K562 (cell line): ENCODE measurements around the gene TAS1R3. TPM values are rescaled to one million over a fixed set of nuclear protein-coding genes. Genes with fewer than 3 reads are reported as not detected.

Experiments used
- ATAC-seq: fragments of 200-7000 bp; cut with Tn5 transposase; 3 replicates; pipeline ENCODE4 v1.9.1; 2020; ENCODE audit warnings: moderate library complexity
- BruUV-seq: library from RNA; stranded (reverse); fragments of 400-500 nt; replicated peaks from 2 replicates; lab custom pipeline; 2021; lab: Mats Ljungman, UMichigan
- CTCF ChIA-PET: fragments of 300-600 bp; formaldehyde crosslinking; extraction: SDS; loops from one replicate; lab custom pipeline; 2021; ENCODE audit warnings: low intra/inter-chr PET ratio; lab: Yijun Ruan, JAX
- POLR2A ChIA-PET: fragments of 300-600, 350-650 bp; sonication (Branson Sonifier 250); formaldehyde crosslinking; extraction: SDS; loops from one replicate; lab custom pipeline; 2021; ENCODE audit warnings: antibody characterized with exemption, inconsistent platforms; lab: Yijun Ruan, JAX
- DNase-seq, 4 experiments: peaks; one replicate each; pipeline versions ENCODE4 v3.0.0 to v3.0.0-alpha.2; 2011 to 2018; ENCODE audit warnings: low spot score in 3 of 4, mixed read lengths in 3 of 4; ENCODE audit errors: extremely low read depth in 1 of 4
- FAIRE-seq: peaks from 2 replicates; lab custom pipeline; 2011; peaks lifted over from hg19 to GRCh38; lab: Jason Lieb, UNC
- H2AFZ ChIP-seq: 2 replicates; pipeline ENCODE4 v1.6.0; 2011; ENCODE audit warnings: low read depth, low read length, control low read depth, inconsistent platforms
- H3K27ac ChIP-seq: fragments of 200-600 bp; 3 replicates; pipeline ENCODE4 v1.8.0; 2011; ENCODE audit warnings: low read depth, mild to moderate bottlenecking, control low read depth, inconsistent platforms, low read length, moderate library complexity, mixed read lengths; ENCODE audit errors: extremely low read depth
- H3K27me3 ChIP-seq, 2 experiments: fragments of 300-600 bp in 1 of 2; 2 replicates in 1 of 2; 3 replicates in 1 of 2; pipeline versions ENCODE4 v1.6.0 to v1.8.0; 2011; ENCODE audit warnings: inconsistent platforms in 2 of 2, low read length in 2 of 2, mild to moderate bottlenecking in 1 of 2, mixed read lengths in 1 of 2, moderate library complexity in 1 of 2; ENCODE audit not compliant: control insufficient read depth in 2 of 2, insufficient read depth in 2 of 2
- H3K36me3 ChIP-seq: fragments of 300-600 bp; 3 replicates; pipeline ENCODE4 v1.8.0; 2011; ENCODE audit warnings: mild to moderate bottlenecking, low read length, inconsistent platforms; ENCODE audit not compliant: control insufficient read depth, insufficient read depth
- H3K4me1 ChIP-seq, 2 experiments: fragments of 200-600 bp in 1 of 2; replicated peaks in 1 of 2; 2 replicates in 1 of 2; 3 replicates in 1 of 2; pipeline versions ENCODE4 v1.5.1 to v1.8.0; 2011; ENCODE audit warnings: inconsistent platforms in 2 of 2, low read length in 2 of 2, mild to moderate bottlenecking in 1 of 2, mixed read lengths in 1 of 2, moderate library complexity in 1 of 2; ENCODE audit not compliant: control insufficient read depth in 2 of 2, insufficient read depth in 2 of 2
- H3K4me2 ChIP-seq: 2 replicates; pipeline ENCODE4 v1.6.1; 2011; ENCODE audit warnings: low read length, control low read depth, inconsistent platforms, mixed read lengths; ENCODE audit not compliant: insufficient read depth
- H3K4me3 ChIP-seq: fragments of 200-600 bp; sonication (generic), shearing (Covaris generic); 2 replicates; pipeline ENCODE4 v1.5.1; 2016; ENCODE audit warnings: control low read depth, inconsistent platforms
- H3K79me2 ChIP-seq: fragments of 200-600 bp; 3 replicates; pipeline ENCODE4 v1.8.0; 2011; ENCODE audit warnings: low read length, inconsistent platforms; ENCODE audit not compliant: control insufficient read depth, insufficient read depth
- H3K9ac ChIP-seq, 2 experiments: 2 replicates each; pipeline versions ENCODE4 v1.6.0 to v1.6.1; 2011; ENCODE audit warnings: low read depth in 2 of 2, low read length in 2 of 2, control low read depth in 1 of 2, inconsistent platforms in 1 of 2, mild to moderate bottlenecking in 1 of 2, mixed read lengths in 1 of 2; ENCODE audit not compliant: insufficient read depth in 1 of 2
- H3K9me1 ChIP-seq: one replicate; pipeline ENCODE4 v1.6.0; 2011; ENCODE audit warnings: inconsistent platforms, mild to moderate bottlenecking, low read length, moderate library complexity; ENCODE audit not compliant: control insufficient read depth, insufficient read depth
- H3K9me3 ChIP-seq: replicated peaks from 2 replicates; pipeline ENCODE4 v1.5.1; 2011; ENCODE audit warnings: low read depth, low read length, inconsistent platforms; ENCODE audit not compliant: control insufficient read depth, insufficient read depth
- H4K20me1 ChIP-seq: replicated peaks from 2 replicates; pipeline ENCODE4 v1.6.1; 2011; ENCODE audit warnings: low read length, inconsistent platforms, mixed read lengths; ENCODE audit not compliant: control insufficient read depth, insufficient read depth
- CREM ChIP-seq: IDR thresholded peaks from 2 replicates; pipeline ENCODE4 v1.6.1; 2014; ENCODE audit warnings: antibody characterized with exemption, low read depth
- ETV5 ChIP-seq: sonication (generic); formaldehyde crosslinking; IDR thresholded peaks from 2 replicates; pipeline ENCODE4 v1.4.0; 2020; ENCODE audit warnings: low read depth, mild to moderate bottlenecking, missing genetic modification reagents
- FOXP1 ChIP-seq: sonication (generic); formaldehyde crosslinking; IDR thresholded peaks from 2 replicates; pipeline ENCODE4 v1.8.0; 2022; ENCODE audit warnings: mild to moderate bottlenecking, missing genetic modification reagents
- GTF2F1 ChIP-seq: IDR thresholded peaks from 2 replicates; pipeline ENCODE4 v1.6.1; 2011; ENCODE audit warnings: low read depth, low read length, improper control_type of control experiment
- KLF13 ChIP-seq: fragments of 450-650 bp; IDR thresholded peaks from 2 replicates; pipeline ENCODE4 v1.6.1; 2016; ENCODE audit warnings: missing genetic modification characterization, low read depth, mild to moderate bottlenecking, missing compliant biosample characterization, moderate library complexity, borderline replicate concordance
- MAZ ChIP-seq, 2 experiments: fragments of 450-650 bp in 1 of 2; sonication (generic) in 1 of 2; formaldehyde crosslinking; IDR thresholded peaks in 1 of 2; conservative IDR thresholded peaks in 1 of 2; 2 replicates each; pipeline versions ENCODE4 v1.4.0 to v1.5.0; 2020; ENCODE audit warnings: mild to moderate bottlenecking in 1 of 2, missing genetic modification reagents in 1 of 2
- PHF8 ChIP-seq: fragments of 200-600 bp; sonication (generic); IDR thresholded peaks from 2 replicates; pipeline ENCODE4 v1.6.1; 2012; ENCODE audit warnings: mixed run types, mild to moderate bottlenecking, inconsistent platforms, low read length, moderate library complexity, borderline replicate concordance
- SIN3A ChIP-seq, 2 experiments: fragments of 150-350 bp in 1 of 2; IDR thresholded peaks; 2 replicates each; pipeline ENCODE4 v1.6.1; 2011 to 2016; ENCODE audit warnings: borderline replicate concordance in 2 of 2, low read depth in 2 of 2, low read length in 2 of 2, mild to moderate bottlenecking in 2 of 2, moderate library complexity in 2 of 2; ENCODE audit not compliant: control insufficient read depth in 1 of 2
- WGBS: fragments of 100-300 bp; shearing (Covaris generic); methylation state at CpG from one replicate; pipeline ENCODE4 v1.1.6; 2016; ENCODE audit warnings: low coverage, mixed read lengths; ENCODE audit not compliant: insufficient coverage; ENCODE audit errors: missing lambda C conversion rate; 5-methylcytosine and 5-hydroxymethylcytosine counted together
- in situ Hi-C: fragments of 300-500 bp; cut with MboI; formaldehyde crosslinking; loops from 4 replicates; pipeline ENCODE4 v1.15.0; 2018; ENCODE audit warnings: inconsistent platforms, mixed read lengths
- intact Hi-C: fragments of 100-400 bp; cut with micrococcal nuclease; formaldehyde crosslinking; loops from 2 replicates; pipeline ENCODE4 v1.14.2; 2022
- polyA plus RNA-seq, 8 experiments: library from polyadenylated mRNA; depleted of rRNA in 4 of 8; stranded (reverse) in 5 of 8; unstranded in 3 of 8; fragments of >200 nt; fragmentation: Nextera tagmentation in 2 of 8; fragmentation: Illumina TruSeq in 1 of 8; extraction: Ambion mirVana in 2 of 8; extraction: Trizol in 1 of 8; gene quantifications; 2 replicates each; pipeline versions ENCODE4 v1.2.1 to v1.2.3, GENCODE V29; 2011 to 2014; ENCODE audit warnings: inconsistent platforms in 1 of 8, missing spikeins in 1 of 8
- total RNA-seq, 7 experiments: library from RNA; depleted of rRNA in 6 of 7; stranded (reverse); fragments of >200 nt in 6 of 7; fragmentation: Illumina TruSeq in 2 of 7; extraction: Trizol in 2 of 7; gene quantifications; 2 replicates each; pipeline versions ENCODE4 v1.2.1 to v1.2.3, GENCODE V29; 2011 to 2021; ENCODE audit warnings: low replicate concordance in 1 of 7
- TF ChIP-seq, protein P1 (sequence below): fragments of 250-450 bp; sonication (Bioruptor Pico); IDR thresholded peaks from 2 replicates; pipeline ENCODE4 v1.4.0; 2020; ENCODE audit warnings: borderline replicate concordance
- TF ChIP-seq, protein P2 (sequence below): IDR thresholded peaks from 3 replicates; pipeline ENCODE4 v1.6.1; 2011; ENCODE audit warnings: borderline replicate concordance, mild to moderate bottlenecking, moderate library complexity; ENCODE audit not compliant: insufficient read length; ENCODE audit errors: extremely low read depth
- TF ChIP-seq, protein P3 (sequence below): fragments of 450-650 bp; IDR thresholded peaks from one replicate; pipeline ENCODE4 v1.6.1; 2018; ENCODE audit warnings: mild to moderate bottlenecking, moderate library complexity; ENCODE audit not compliant: partially characterized antibody

Gene TAS1R3
- total and polyA plus RNA-seq, 9 of the 15 experiments (the other 6 are each of a cell fraction or from before 2014, with no cell fraction given), result 0.07 to 0.13 TPM; not detected in 7

GRCh38 chr1:1293263-1294249 lies 37.5 kb upstream of the TAS1R3 start:
- FAIRE-seq, result peak; percentile 35
- peak overlapping the region in 1 of 2 experiments; percentile 84; a peak in 3 of 4 replicates for H3K9ac ChIP-seq
- ChIA-PET POLR2A (interaction anchor here (0.6 to 1.2 kb wide), 2 partner anchors 11 to 25 kb away, joined by 3 read pairs; no protein-coding TSS in a partner anchor), CTCF (no interaction called here)
- peak; percentile 92 for ATAC-seq
- peak overlapping the region; percentile 54; the same call in 2 of the 3 replicates for H3K27ac ChIP-seq
- peak overlapping the region; percentile 81 for H3K4me2 ChIP-seq
- in situ Hi-C loops, result no loop called here
- H3K4me1 ChIP-seq, result peaks cover 5 to 71% of the 10 kb centered on the region in 2 experiments; a peak in 3 of 5 replicates
- H3K9me1 ChIP-seq, result peaks cover 8% of the 10 kb centered on the region
- peak overlapping the region; percentile 51 for H3K4me3 ChIP-seq
- H3K36me3 ChIP-seq, result peaks cover 17% of the 10 kb centered on the region; the same call in 1 of the 3 replicates
- 22% methylated on average over 64 of the region's 94 CpGs for WGBS
- peaks cover 16% of the 10 kb centered on the region; the same call in 1 of the 2 replicates for H4K20me1 ChIP-seq
- H3K27me3 ChIP-seq, result peaks cover 0 to 3% of the 10 kb centered on the region in 2 experiments; a peak in 1 of 5 replicates
- no peaks in the 10 kb centered on the region for H3K79me2 ChIP-seq
- H3K9me3 ChIP-seq, result no peaks in the 10 kb centered on the region
- BruUV-seq, result no TSS peak
- intact Hi-C loops, result loop anchor here (2.0 to 10.0 kb wide), 2 partner anchors 177 to 309 kb away; partner anchors contain the start of genes C1orf159 and PERM1
- H2AFZ ChIP-seq, result peak overlapping the region; percentile 67; the same call in 1 of the 2 replicates
- peak; percentile 90 to 99 (median 98) for DNase-seq
- TF ChIP-seq SIN3A (IDR thresholded peaks at IDR 0.05; ENCODE audit: borderline replicate concordance in 2 of 2, control insufficient read depth in 1 of 2, low read depth in 2 of 2, low read length in 2 of 2), result 0 out of 4 replicates have a peak, but pooled peaks of 1 of the 2 experiments have one; percentile 34
- 0 out of 2 replicates have a peak, but pooled peaks have one; percentile 22 for TF ChIP-seq KLF13 (tag)
- TF ChIP-seq MAZ (CRISPR knock-in tag; conservative IDR thresholded peaks at IDR 0.05 in 1 of 2, IDR thresholded peaks at IDR 0.05 in 1 of 2), result peak; percentile 15 to 66; a peak in 2 of 4 replicates
- TF ChIP-seq ETV5 (CRISPR knock-in tag), result 0 out of 2 replicates have a peak, but pooled peaks have one; percentile 19
- 0 out of 2 replicates have a peak, but pooled peaks have one; percentile 20 for TF ChIP-seq GTF2F1
- TF ChIP-seq, protein P1, sequence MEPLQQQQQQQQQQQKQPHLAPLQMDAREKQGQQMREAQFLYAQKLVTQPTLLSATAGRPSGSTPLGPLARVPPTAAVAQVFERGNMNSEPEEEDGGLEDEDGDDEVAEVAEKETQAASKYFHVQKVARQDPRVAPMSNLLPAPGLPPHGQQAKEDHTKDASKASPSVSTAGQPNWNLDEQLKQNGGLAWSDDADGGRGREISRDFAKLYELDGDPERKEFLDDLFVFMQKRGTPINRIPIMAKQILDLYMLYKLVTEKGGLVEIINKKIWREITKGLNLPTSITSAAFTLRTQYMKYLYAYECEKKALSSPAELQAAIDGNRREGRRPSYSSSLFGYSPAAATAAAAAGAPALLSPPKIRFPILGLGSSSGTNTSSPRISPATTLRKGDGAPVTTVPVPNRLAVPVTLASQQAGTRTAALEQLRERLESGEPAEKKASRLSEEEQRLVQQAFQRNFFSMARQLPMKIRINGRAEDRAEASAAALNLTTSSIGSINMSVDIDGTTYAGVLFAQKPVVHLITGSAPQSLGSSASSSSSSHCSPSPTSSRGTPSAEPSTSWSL (CRISPR knock-in tag), result no peak
- TF ChIP-seq CREM, result peak; percentile 6; the same call in 1 of the 2 replicates
- no peak for TF ChIP-seq PHF8
- TF ChIP-seq, protein P2, sequence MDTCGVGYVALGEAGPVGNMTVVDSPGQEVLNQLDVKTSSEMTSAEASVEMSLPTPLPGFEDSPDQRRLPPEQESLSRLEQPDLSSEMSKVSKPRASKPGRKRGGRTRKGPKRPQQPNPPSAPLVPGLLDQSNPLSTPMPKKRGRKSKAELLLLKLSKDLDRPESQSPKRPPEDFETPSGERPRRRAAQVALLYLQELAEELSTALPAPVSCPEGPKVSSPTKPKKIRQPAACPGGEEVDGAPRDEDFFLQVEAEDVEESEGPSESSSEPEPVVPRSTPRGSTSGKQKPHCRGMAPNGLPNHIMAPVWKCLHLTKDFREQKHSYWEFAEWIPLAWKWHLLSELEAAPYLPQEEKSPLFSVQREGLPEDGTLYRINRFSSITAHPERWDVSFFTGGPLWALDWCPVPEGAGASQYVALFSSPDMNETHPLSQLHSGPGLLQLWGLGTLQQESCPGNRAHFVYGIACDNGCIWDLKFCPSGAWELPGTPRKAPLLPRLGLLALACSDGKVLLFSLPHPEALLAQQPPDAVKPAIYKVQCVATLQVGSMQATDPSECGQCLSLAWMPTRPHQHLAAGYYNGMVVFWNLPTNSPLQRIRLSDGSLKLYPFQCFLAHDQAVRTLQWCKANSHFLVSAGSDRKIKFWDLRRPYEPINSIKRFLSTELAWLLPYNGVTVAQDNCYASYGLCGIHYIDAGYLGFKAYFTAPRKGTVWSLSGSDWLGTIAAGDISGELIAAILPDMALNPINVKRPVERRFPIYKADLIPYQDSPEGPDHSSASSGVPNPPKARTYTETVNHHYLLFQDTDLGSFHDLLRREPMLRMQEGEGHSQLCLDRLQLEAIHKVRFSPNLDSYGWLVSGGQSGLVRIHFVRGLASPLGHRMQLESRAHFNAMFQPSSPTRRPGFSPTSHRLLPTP, result no peak
- TF ChIP-seq, protein P3, sequence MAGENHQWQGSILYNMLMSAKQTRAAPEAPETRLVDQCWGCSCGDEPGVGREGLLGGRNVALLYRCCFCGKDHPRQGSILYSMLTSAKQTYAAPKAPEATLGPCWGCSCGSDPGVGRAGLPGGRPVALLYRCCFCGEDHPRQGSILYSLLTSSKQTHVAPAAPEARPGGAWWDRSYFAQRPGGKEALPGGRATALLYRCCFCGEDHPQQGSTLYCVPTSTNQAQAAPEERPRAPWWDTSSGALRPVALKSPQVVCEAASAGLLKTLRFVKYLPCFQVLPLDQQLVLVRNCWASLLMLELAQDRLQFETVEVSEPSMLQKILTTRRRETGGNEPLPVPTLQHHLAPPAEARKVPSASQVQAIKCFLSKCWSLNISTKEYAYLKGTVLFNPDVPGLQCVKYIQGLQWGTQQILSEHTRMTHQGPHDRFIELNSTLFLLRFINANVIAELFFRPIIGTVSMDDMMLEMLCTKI, result no peak
- 0 out of 2 replicates have a peak, but pooled peaks have one; percentile 16 for TF ChIP-seq FOXP1 (CRISPR knock-in tag)
